ENCODE measurements around the gene SNX15.
"Not testable (repeated sequence)": the region's sequence is repeated elsewhere in the genome, so short reads cannot be mapped to it uniquely, and the experiment has no call there.

SNX15 gene

DNA sequence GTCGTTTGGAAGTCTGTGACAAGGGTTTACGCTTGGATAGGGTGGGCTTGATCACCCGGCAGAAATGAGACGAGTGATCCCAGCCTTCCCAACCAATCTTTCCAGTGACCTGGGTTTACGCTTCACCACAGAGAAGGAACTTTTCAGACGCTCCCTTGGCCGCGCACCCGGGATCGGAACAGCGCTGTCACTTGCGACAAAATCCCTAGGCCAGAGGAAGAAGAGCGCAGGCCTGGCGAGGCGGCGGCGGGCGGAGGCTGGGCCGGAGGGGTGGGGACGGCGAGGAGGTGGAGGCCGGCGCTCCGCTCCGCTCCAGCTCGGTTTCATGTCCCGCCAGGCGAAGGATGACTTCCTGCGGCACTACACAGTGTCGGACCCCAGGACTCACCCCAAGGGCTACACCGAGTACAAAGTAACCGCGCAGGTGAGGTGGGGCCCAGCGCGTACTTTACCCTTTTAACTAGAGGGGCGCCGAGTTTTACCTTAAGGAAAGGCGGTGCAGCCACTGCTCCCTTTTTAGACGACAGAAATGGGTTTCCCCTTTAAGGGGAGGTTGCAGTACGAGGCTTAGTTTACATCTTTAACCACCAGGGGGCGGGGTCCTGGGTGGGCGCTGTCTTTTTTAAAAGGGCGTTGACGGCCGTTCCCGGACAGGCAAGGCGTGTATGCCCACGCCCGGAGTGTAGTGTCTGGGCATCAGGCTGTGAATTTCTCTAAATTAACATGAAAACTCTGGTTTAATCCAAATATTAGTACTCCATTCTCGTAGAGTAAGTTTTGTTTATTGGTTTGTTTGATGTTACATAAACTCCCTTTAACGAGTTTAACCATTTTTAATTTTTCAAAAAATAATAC lies at the start of gene SNX15:
Gene SNX15, plus strand, starts transcription at position 227 of the 855 bp plus-strand sequence. Its CDS starts 99 bp downstream, at position 326.
- peak; percentile 78 to 91 for DNase-seq (ENCODE audit: extremely low read depth in 1 of 2, low read depth in 1 of 2)

GRCh38 chr11:64983339-64983738 lies 43.9 kb upstream of the SNX15 start:
- DNase-seq (ENCODE audit: extremely low read depth in 1 of 2, low read depth in 1 of 2): not testable (repeated sequence)

GRCh38 chr11:64987998-64988854 lies 39.0 kb upstream of the SNX15 start:
- DNase-seq (ENCODE audit: extremely low read depth in 1 of 2, low read depth in 1 of 2): no peak

- DNase-seq (ENCODE audit: extremely low read depth in 1 of 2, low read depth in 1 of 2): no peak
Observed at GRCh38 chr11:64989416-64989815, 37.8 kb upstream of the SNX15 start.

GRCh38 chr11:64990222-64990923 lies 36.9 kb upstream of the SNX15 start:
- no peak for DNase-seq (ENCODE audit: extremely low read depth in 1 of 2, low read depth in 1 of 2)

DNA sequence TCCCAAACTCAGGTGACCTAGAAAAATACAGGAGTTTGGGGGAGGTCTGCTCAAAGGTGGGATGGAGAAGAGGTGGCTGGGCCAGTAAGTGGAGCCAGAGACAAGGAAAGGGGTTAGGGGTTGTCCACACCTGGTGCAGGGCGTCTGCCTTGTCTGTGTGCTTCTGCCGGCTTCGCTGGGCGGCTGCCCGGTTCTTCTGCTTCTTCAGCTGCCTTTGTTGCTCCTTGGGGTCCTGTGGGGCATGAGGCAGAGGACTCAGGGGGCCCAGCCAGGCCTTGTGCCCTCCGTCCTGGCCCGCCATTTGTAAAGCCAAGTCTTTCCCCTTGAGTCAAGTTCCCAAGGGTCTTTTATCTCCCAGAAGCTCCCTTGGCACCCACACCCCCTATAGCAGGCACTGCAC lies 32.9 kb upstream of the SNX15 start:
- no peak for DNase-seq (ENCODE audit: extremely low read depth in 1 of 2, low read depth in 1 of 2)

- no peak for DNase-seq (ENCODE audit: extremely low read depth in 1 of 2, low read depth in 1 of 2)
Observed at GRCh38 chr11:64996327-64996709, 30.9 kb upstream of the SNX15 start.

GRCh38 chr11:64996710-64997380 lies 30.4 kb upstream of the SNX15 start, which contains the start of gene BATF2:
TSS of gene BATF2 (minus strand) at chr11:64996971. CDS start at chr11:64996914, 57 bp downstream.
- DNase-seq (ENCODE audit: extremely low read depth in 1 of 2, low read depth in 1 of 2): no peak

DNA sequence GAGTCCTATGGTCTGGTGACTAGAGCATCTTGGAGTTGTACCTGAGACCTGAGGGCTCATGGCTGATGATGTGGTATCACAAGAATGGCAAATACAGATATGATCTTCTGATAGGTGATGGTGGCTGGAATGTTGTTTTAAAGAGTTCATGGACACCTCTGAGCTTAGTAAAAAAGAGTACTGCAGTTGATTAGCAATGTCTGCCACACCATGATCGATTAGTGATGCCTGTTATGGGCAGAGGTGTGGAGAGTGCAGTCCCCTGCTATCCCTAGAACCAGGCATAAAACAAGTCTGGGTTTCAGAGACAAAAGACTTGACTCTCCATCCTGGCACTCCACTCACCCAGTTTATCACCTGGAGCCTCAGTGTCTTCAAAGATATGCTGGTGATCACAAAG lies 29.1 kb upstream of the SNX15 start:
- DNase-seq (ENCODE audit: extremely low read depth in 1 of 2, low read depth in 1 of 2): no peak

- DNase-seq (ENCODE audit: extremely low read depth in 1 of 2, low read depth in 1 of 2): no peak
Observed at GRCh38 chr11:64998690-64999431, 28.4 kb upstream of the SNX15 start.

DNA sequence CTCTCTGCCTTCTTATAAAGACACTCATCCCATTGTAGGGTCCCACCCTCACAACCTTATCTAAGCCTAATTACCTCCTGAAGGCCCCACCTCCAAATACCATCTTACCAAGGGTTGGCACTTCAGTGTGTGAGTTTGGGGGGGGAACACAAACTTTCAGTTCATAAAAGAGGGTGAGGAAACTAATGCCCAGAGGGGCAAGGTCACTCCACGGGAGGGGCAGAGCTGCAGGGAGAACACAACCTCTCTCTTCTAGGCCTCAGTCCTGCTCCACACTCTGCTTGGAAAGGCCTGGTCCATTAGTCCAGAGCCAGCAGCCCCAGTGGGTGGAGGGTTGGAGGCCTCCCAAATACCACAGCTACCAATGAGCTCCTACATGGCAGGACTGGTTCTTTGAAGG lies 27.8 kb upstream of the SNX15 start:
- no peak for DNase-seq (ENCODE audit: extremely low read depth in 1 of 2, low read depth in 1 of 2)

GRCh38 chr11:65002706-65003105 lies 24.5 kb upstream of the SNX15 start:
- DNase-seq (ENCODE audit: extremely low read depth in 1 of 2, low read depth in 1 of 2): no peak

GRCh38 chr11:65003282-65003681 lies 24.0 kb upstream of the SNX15 start:
- DNase-seq (ENCODE audit: extremely low read depth in 1 of 2, low read depth in 1 of 2): no peak

DNA sequence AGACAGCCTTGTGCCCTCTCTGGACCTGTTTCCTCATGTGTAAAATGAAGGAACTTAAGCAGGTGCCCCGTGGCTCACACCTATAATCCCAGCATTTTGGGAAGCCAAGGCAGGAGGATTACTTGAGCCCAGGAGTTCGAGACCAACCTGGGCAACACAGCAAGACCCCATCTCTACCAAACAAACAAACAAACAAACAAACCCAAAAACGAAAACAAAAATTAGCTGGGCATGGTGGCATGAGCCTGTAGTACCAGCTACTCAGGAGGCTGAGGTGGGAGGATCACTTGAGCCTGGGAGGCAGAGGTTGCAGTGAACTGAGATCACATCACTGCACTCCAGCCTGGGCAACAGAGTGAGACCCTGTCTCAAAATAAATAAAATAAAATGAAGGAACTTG lies 23.3 kb upstream of the SNX15 start:
- DNase-seq (ENCODE audit: extremely low read depth in 1 of 2, low read depth in 1 of 2): not testable (repeated sequence)

- no peak for DNase-seq (ENCODE audit: extremely low read depth in 1 of 2, low read depth in 1 of 2)
Observed at GRCh38 chr11:65008016-65008415, 19.2 kb upstream of the SNX15 start.

DNA sequence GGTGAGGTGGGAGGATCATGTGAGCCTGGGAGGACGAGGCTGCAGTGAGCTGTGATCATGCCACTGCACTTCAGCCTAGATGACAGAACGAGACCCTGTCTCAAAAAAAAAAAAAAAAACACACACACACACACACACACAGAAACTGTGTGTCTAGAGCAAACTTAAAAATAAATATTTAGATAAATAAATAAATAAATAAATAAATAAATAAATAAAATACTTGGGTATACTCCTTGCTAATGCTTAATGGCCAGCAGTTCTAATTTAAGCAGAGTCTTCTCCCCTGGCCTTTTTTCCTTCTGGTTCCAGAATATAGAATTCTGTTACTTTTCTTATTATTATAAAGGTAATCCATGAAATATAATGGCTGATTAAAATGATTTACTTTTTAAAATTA lies 18.4 kb upstream of the SNX15 start:
- DNase-seq (ENCODE audit: extremely low read depth in 1 of 2, low read depth in 1 of 2): no peak

- peak; percentile 80 to 86 for DNase-seq (ENCODE audit: extremely low read depth in 1 of 2, low read depth in 1 of 2)
Observed at GRCh38 chr11:65013130-65013887, 13.9 kb upstream of the SNX15 start.

- DNase-seq (ENCODE audit: extremely low read depth in 1 of 2, low read depth in 1 of 2): peak; percentile 81 to 86
Observed at GRCh38 chr11:65013888-65014725, 13.1 kb upstream of the SNX15 start, which contains the start of gene ARL2. TSS of gene ARL2 (plus strand) at chr11:65014160. CDS start at chr11:65014208, 48 bp downstream.
